ENCODE results near the gene DPT. TPM values are rescaled to one million over a fixed set of nuclear protein-coding genes. Genes with fewer than 3 reads are reported as not detected.

The DPT gene
- total RNA-seq, 1 experiment from 2014 or later = not detected

- TF ChIP-seq, protein P1, sequence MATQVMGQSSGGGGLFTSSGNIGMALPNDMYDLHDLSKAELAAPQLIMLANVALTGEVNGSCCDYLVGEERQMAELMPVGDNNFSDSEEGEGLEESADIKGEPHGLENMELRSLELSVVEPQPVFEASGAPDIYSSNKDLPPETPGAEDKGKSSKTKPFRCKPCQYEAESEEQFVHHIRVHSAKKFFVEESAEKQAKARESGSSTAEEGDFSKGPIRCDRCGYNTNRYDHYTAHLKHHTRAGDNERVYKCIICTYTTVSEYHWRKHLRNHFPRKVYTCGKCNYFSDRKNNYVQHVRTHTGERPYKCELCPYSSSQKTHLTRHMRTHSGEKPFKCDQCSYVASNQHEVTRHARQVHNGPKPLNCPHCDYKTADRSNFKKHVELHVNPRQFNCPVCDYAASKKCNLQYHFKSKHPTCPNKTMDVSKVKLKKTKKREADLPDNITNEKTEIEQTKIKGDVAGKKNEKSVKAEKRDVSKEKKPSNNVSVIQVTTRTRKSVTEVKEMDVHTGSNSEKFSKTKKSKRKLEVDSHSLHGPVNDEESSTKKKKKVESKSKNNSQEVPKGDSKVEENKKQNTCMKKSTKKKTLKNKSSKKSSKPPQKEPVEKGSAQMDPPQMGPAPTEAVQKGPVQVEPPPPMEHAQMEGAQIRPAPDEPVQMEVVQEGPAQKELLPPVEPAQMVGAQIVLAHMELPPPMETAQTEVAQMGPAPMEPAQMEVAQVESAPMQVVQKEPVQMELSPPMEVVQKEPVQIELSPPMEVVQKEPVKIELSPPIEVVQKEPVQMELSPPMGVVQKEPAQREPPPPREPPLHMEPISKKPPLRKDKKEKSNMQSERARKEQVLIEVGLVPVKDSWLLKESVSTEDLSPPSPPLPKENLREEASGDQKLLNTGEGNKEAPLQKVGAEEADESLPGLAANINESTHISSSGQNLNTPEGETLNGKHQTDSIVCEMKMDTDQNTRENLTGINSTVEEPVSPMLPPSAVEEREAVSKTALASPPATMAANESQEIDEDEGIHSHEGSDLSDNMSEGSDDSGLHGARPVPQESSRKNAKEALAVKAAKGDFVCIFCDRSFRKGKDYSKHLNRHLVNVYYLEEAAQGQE (IDR thresholded peaks at IDR 0.05; ENCODE audit: low read depth) = no peak
- TF ChIP-seq POLR2AphosphoS5 (IDR thresholded peaks at IDR 0.05; ENCODE audit: low read depth, low read length) = no peak
- no peak for TF ChIP-seq CBX3 (IDR thresholded peaks at IDR 0.05; ENCODE audit: low read depth)
Observed at GRCh38 chr1:168706391-168706992, 22.5 kb downstream of the DPT start.

GRCh38 chr1:168700575-168701268 is 28.3 kb downstream of the DPT start:
- intact Hi-C loops (cut with micrococcal nuclease) = no loop called here
- Histone ChIP-seq H3K36me3 (ENCODE audit: control insufficient read depth in 1 of 2, insufficient read depth in 2 of 2, low read length in 2 of 2) (no peaks in the 10 kb centered on the region), H3K27me3 (ENCODE audit: insufficient read depth, low read length) (no peaks in the 10 kb centered on the region), H3K9me3 (ENCODE audit: control insufficient read depth in 1 of 2, insufficient read depth in 1 of 2, low read depth in 1 of 2, low read length in 2 of 2) (no peaks in the 10 kb centered on the region), H3K4me3 (replicated peaks in 1 of 2; ENCODE audit: low read depth in 1 of 2, low read length in 2 of 2) (no peak overlapping the region), H3K4me2 (ENCODE audit: low read length) (no peak overlapping the region), H4K20me1 (ENCODE audit: insufficient read depth) (no peaks in the 10 kb centered on the region), H2AFZ (ENCODE audit: low read depth, low read length, poor library complexity, severe bottlenecking) (no peak overlapping the region), H3K27ac (ENCODE audit: low read depth, low read length) (no peak overlapping the region), H3K9ac (ENCODE audit: low read length) (no peak overlapping the region), H3K9me2 (ENCODE audit: insufficient read depth) (no peaks in the 10 kb centered on the region), H3K79me2 (ENCODE audit: insufficient read depth, low read length) (no peaks in the 10 kb centered on the region), H3K4me1 (ENCODE audit: control insufficient read depth in 1 of 2, insufficient read depth in 2 of 2, low read length in 2 of 2) (no peaks in the 10 kb centered on the region)
- no peak for DNase-seq (ENCODE audit: low read depth, low spot score)
- ATAC-seq = no peak
- ChIA-PET RAD21 (ENCODE audit: low non-redundant PET in 1 of 2, low total read pairs in 2 of 2, uncharacterized antibody in 2 of 2, unreplicated experiment in 2 of 2) (no interaction called here), POLR2A (no interaction called here), CTCF (no interaction called here)
- BruUV-seq (replicated peaks) = no TSS peak
- TF ChIP-seq ZNF274 (IDR thresholded peaks at IDR 0.05; ENCODE audit: low read depth, low read length) (no peak), EGR1 (IDR thresholded peaks at IDR 0.05; ENCODE audit: low read depth) (no peak), FOSL1 (IDR thresholded peaks at IDR 0.05; ENCODE audit: low read depth) (no peak), ZFX (IDR thresholded peaks at IDR 0.05) (no peak), RAD21 (IDR thresholded peaks at IDR 0.05; ENCODE audit: low read depth) (no peak), JUND (IDR thresholded peaks at IDR 0.05) (no peak), CEBPB (IDR thresholded peaks at IDR 0.05; ENCODE audit: low read depth) (no peak), CBX3 (IDR thresholded peaks at IDR 0.05; ENCODE audit: low read depth) (no peak), POLR2A (IDR thresholded peaks at IDR 0.05; ENCODE audit: borderline replicate concordance, extremely low read depth, insufficient read depth, insufficient read length) (no peak), ELF1 (IDR thresholded peaks at IDR 0.05; ENCODE audit: borderline replicate concordance, low read depth) (no peak), SIN3A (IDR thresholded peaks at IDR 0.05; ENCODE audit: low read depth) (no peak), CTCF (IDR thresholded peaks at IDR 0.05 in 2 of 3, conservative IDR thresholded peaks at IDR 0.05 in 1 of 3; ENCODE audit: borderline replicate concordance in 1 of 3, insufficient read depth in 1 of 3, low read depth in 2 of 3, low read length in 2 of 3) (no peak)

More at GRCh38 chr1:168706391-168706992, 22.5 kb downstream of the DPT start:
- ChIA-PET POLR2A (no interaction called here), RAD21 (ENCODE audit: low non-redundant PET in 1 of 2, low total read pairs in 2 of 2, uncharacterized antibody in 2 of 2, unreplicated experiment in 2 of 2) (no interaction called here), CTCF (no interaction called here)
- no peaks in the 10 kb centered on the region for H3K79me2 ChIP-seq (ENCODE audit: insufficient read depth, low read length)
- no peaks in the 10 kb centered on the region for H3K9me2 ChIP-seq (ENCODE audit: insufficient read depth)
- no peak overlapping the region for H2AFZ ChIP-seq (ENCODE audit: low read depth, low read length, poor library complexity, severe bottlenecking)
- DNase-seq (ENCODE audit: low read depth, low spot score) (no peak), ATAC-seq (no peak)
- no peaks in the 10 kb centered on the region for H4K20me1 ChIP-seq (ENCODE audit: insufficient read depth)
- no peak overlapping the region for H3K4me2 ChIP-seq (ENCODE audit: low read length)
- H3K4me1 ChIP-seq (ENCODE audit: control insufficient read depth in 1 of 2, insufficient read depth in 2 of 2, low read length in 2 of 2) = peaks cover 0 to 9% of the 10 kb centered on the region in 2 experiments; a peak in 2 of 4 replicates
- H3K4me3 ChIP-seq (replicated peaks in 1 of 2; ENCODE audit: low read depth in 1 of 2, low read length in 2 of 2) = no peak overlapping the region
- H3K9me3 ChIP-seq (ENCODE audit: control insufficient read depth in 1 of 2, insufficient read depth in 1 of 2, low read depth in 1 of 2, low read length in 2 of 2) = no peaks in the 10 kb centered on the region
- intact Hi-C loops (cut with micrococcal nuclease) = no loop called here
- no peak overlapping the region for H3K27ac ChIP-seq (ENCODE audit: low read depth, low read length)
- no peaks in the 10 kb centered on the region for H3K27me3 ChIP-seq (ENCODE audit: insufficient read depth, low read length)
- no peaks in the 10 kb centered on the region for H3K36me3 ChIP-seq (ENCODE audit: control insufficient read depth in 1 of 2, insufficient read depth in 2 of 2, low read length in 2 of 2)
- no TSS peak for BruUV-seq (replicated peaks)
- no peak overlapping the region for H3K9ac ChIP-seq (ENCODE audit: low read length)

All from HCT116 (cell line).